ENCODE data around the gene TNRC6B. TPM values are rescaled to one million over a fixed set of nuclear protein-coding genes. Genes with fewer than 3 reads are reported as not detected.

The TNRC6B gene
- total RNA-seq, 1 experiment from 2014 or later: 58.1 TPM

- H2BK5ac ChIP-seq (ENCODE audit: insufficient read length, low read length): no peak overlapping the region
- no peak overlapping the region for H2BK20ac ChIP-seq (ENCODE audit: low read depth, low read length, poor library complexity, severe bottlenecking)
- no peaks in the 10 kb centered on the region; a peak in 2 of 5 replicates for H3K9me3 Mint-ChIP-seq
- TF ChIP-seq CTCF (conservative IDR thresholded peaks at IDR 0.05): no peak
- H3K27ac Mint-ChIP-seq: peak overlapping the region in 2 of 3 experiments; percentile 53 to 71; a peak in 3 of 7 replicates
- H3K23ac ChIP-seq (ENCODE audit: insufficient read length, low read depth, low read length): no peak overlapping the region
- WGBS (ENCODE audit: extremely low coverage, insufficient read length, low lambda C conversion rate): no CpG with 5 or more reads among the region's 15 CpGs
- H3K9ac ChIP-seq (ENCODE audit: extremely low read depth, insufficient read length, low read length): no peak overlapping the region
- peaks cover 27% of the 10 kb centered on the region for H3K4me1 ChIP-seq (ENCODE audit: insufficient read depth, low read length)
- H4K20me1 ChIP-seq (ENCODE audit: control insufficient read depth, insufficient read depth, insufficient read length): no peaks in the 10 kb centered on the region
- no peak overlapping the region for H2AFZ ChIP-seq (ENCODE audit: low read length)
- H3K36me3 Mint-ChIP-seq (ENCODE audit: insufficient read depth in 1 of 3, low read depth in 3 of 3): peaks cover 0 to 9% (median 2%) of the 10 kb centered on the region in 3 experiments; a peak in 3 of 7 replicates
- no peak overlapping the region for H2AK5ac ChIP-seq (ENCODE audit: insufficient read length, low read length)
- no peak overlapping the region for H3K4me3 Mint-ChIP-seq
- no peak for DNase-seq
- H3K27me3 Mint-ChIP-seq (ENCODE audit: low read depth): no peaks in the 10 kb centered on the region
- no peak overlapping the region for H3K4ac ChIP-seq (ENCODE audit: low read depth, low read length)
- no peak overlapping the region for H4K5ac ChIP-seq (ENCODE audit: insufficient read length, low read depth, low read length)
- H3K56ac ChIP-seq (ENCODE audit: insufficient read length, low read depth, low read length): no peak overlapping the region
- peaks cover 34% of the 10 kb centered on the region; the same call in 1 of the 2 replicates for H3K79me2 ChIP-seq (ENCODE audit: insufficient read depth, low read length)
- H3T11ph ChIP-seq (ENCODE audit: low read length): no peak overlapping the region
- no peak overlapping the region for H2BK12ac ChIP-seq (ENCODE audit: insufficient read length, low read depth, low read length)
- H4K91ac ChIP-seq (ENCODE audit: insufficient read length, low read depth, low read length): no peak overlapping the region
- H3K14ac ChIP-seq (ENCODE audit: insufficient read depth, low read length): no peak overlapping the region
- H3K23me2 ChIP-seq (ENCODE audit: insufficient read length, low read depth, low read length, poor library complexity, severe bottlenecking): no peaks in the 10 kb centered on the region
- H3K18ac ChIP-seq (ENCODE audit: insufficient read length, low read depth, low read length): no peak overlapping the region
- H3K27ac ChIP-seq (ENCODE audit: insufficient read length, low read depth, low read length): no peak overlapping the region
- peaks cover 4% of the 10 kb centered on the region for H3K79me1 ChIP-seq (ENCODE audit: insufficient read depth, low read depth, low read length, poor library complexity, severe bottlenecking)
- H4K8ac ChIP-seq (replicated peaks; ENCODE audit: insufficient read length, low read depth, low read length): no peak overlapping the region
- H3K4me2 ChIP-seq (ENCODE audit: insufficient read depth, insufficient read length, low read length): no peak overlapping the region
- H2BK120ac ChIP-seq (ENCODE audit: low read depth, low read length, poor library complexity, severe bottlenecking): no peak overlapping the region
- no peaks in the 10 kb centered on the region for H3K9me3 ChIP-seq (ENCODE audit: control insufficient read depth, low read depth, low read length)
- H2BK15ac ChIP-seq (ENCODE audit: low read depth, low read length): no peak overlapping the region
- H3K4me1 Mint-ChIP-seq: peaks cover 76 to 85% of the 10 kb centered on the region in 2 experiments
- H3K27me3 ChIP-seq (ENCODE audit: insufficient read depth, low read length): no peaks in the 10 kb centered on the region
Observed at GRCh38 chr22:40206561-40206960, 28.8 kb downstream of the TNRC6B start.

Measured in H9 (cell line).